Measurements from ENCODE around the gene SPTBN4. TPM values are rescaled to one million over a fixed set of nuclear protein-coding genes. Genes with fewer than 3 reads are reported as not detected.

The SPTBN4 gene
- total RNA-seq, 1 donor, result 0.72 TPM

- Histone ChIP-seq H3K4me3 (ENCODE audit: insufficient read depth, low read length) (peak overlapping the region; percentile 71), H4K20me1 (ENCODE audit: insufficient read depth, low read length) (no peaks in the 10 kb centered on the region), H3K9me3 (ENCODE audit: low read depth, low read length) (no peaks in the 10 kb centered on the region), H3K36me3 (ENCODE audit: insufficient read depth, low read length) (no peaks in the 10 kb centered on the region), H3K27me3 (ENCODE audit: insufficient read depth, low read length) (no peaks in the 10 kb centered on the region), H3K4me1 (ENCODE audit: insufficient read depth, low read length) (peaks cover 17% of the 10 kb centered on the region), H3K79me2 (ENCODE audit: insufficient read depth, low read length) (no peaks in the 10 kb centered on the region), H3K4me2 (ENCODE audit: insufficient read depth, low read length) (peak overlapping the region; percentile 84), H3K27ac (ENCODE audit: low read depth, low read length) (peak overlapping the region; percentile 45), H2AFZ (ENCODE audit: low read length) (peak overlapping the region; percentile 83)
- peak; percentile 100 for DNase-seq (ENCODE audit: insufficient read length, low spot score, missing footprints)
- TF ChIP-seq, protein P1, sequence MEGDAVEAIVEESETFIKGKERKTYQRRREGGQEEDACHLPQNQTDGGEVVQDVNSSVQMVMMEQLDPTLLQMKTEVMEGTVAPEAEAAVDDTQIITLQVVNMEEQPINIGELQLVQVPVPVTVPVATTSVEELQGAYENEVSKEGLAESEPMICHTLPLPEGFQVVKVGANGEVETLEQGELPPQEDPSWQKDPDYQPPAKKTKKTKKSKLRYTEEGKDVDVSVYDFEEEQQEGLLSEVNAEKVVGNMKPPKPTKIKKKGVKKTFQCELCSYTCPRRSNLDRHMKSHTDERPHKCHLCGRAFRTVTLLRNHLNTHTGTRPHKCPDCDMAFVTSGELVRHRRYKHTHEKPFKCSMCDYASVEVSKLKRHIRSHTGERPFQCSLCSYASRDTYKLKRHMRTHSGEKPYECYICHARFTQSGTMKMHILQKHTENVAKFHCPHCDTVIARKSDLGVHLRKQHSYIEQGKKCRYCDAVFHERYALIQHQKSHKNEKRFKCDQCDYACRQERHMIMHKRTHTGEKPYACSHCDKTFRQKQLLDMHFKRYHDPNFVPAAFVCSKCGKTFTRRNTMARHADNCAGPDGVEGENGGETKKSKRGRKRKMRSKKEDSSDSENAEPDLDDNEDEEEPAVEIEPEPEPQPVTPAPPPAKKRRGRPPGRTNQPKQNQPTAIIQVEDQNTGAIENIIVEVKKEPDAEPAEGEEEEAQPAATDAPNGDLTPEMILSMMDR (IDR thresholded peaks at IDR 0.05; ENCODE audit: extremely low read depth, low read depth, low read length), result no peak
These were observed 143.0 kb downstream of the SPTBN4 start for GRCh38 chr19:40609561-40610395.

GRCh38 chr19:40610396-40611064 lies 143.7 kb downstream of the SPTBN4 start:
- peak overlapping the region; percentile 45 for H3K27ac ChIP-seq (ENCODE audit: low read depth, low read length)
- H3K4me1 ChIP-seq (ENCODE audit: insufficient read depth, low read length), result peaks cover 13% of the 10 kb centered on the region
- no peaks in the 10 kb centered on the region for H4K20me1 ChIP-seq (ENCODE audit: insufficient read depth, low read length)
- no peaks in the 10 kb centered on the region for H3K36me3 ChIP-seq (ENCODE audit: insufficient read depth, low read length)
- H2AFZ ChIP-seq (ENCODE audit: low read length), result peak overlapping the region; percentile 83
- peak overlapping the region; percentile 71 for H3K4me3 ChIP-seq (ENCODE audit: insufficient read depth, low read length)
- peak overlapping the region; percentile 84 for H3K4me2 ChIP-seq (ENCODE audit: insufficient read depth, low read length)
- H3K79me2 ChIP-seq (ENCODE audit: insufficient read depth, low read length), result no peaks in the 10 kb centered on the region
- H3K9me3 ChIP-seq (ENCODE audit: low read depth, low read length), result no peaks in the 10 kb centered on the region
- no peaks in the 10 kb centered on the region for H3K27me3 ChIP-seq (ENCODE audit: insufficient read depth, low read length)
- TF ChIP-seq, protein P1 (IDR thresholded peaks at IDR 0.05; ENCODE audit: extremely low read depth, low read depth, low read length), result no peak
- peak; percentile 90 for DNase-seq (ENCODE audit: insufficient read length, low spot score, missing footprints)

DNA sequence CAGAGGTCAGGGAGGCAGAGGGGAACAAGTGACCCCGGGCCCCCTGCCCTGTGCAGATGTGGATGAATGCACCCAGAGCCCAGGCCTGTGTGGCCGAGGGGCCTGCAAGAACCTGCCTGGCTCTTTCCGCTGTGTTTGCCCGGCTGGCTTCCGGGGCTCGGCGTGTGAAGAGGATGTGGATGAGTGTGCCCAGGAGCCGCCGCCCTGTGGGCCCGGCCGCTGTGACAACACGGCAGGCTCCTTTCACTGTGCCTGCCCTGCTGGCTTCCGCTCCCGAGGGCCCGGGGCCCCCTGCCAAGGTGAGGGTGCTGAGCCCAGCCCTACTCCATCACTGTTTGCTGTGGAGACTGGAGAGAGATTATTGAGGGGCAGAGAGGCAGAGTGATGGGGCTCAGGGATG lies 144.3 kb downstream of the SPTBN4 start:
- Histone ChIP-seq H3K27me3 (ENCODE audit: insufficient read depth, low read length) (no peaks in the 10 kb centered on the region), H4K20me1 (ENCODE audit: insufficient read depth, low read length) (no peaks in the 10 kb centered on the region), H3K36me3 (ENCODE audit: insufficient read depth, low read length) (no peaks in the 10 kb centered on the region), H3K9me3 (ENCODE audit: low read depth, low read length) (no peaks in the 10 kb centered on the region), H3K4me3 (ENCODE audit: insufficient read depth, low read length) (no peak overlapping the region), H3K79me2 (ENCODE audit: insufficient read depth, low read length) (no peaks in the 10 kb centered on the region), H3K27ac (ENCODE audit: low read depth, low read length) (no peak overlapping the region), H3K4me2 (ENCODE audit: insufficient read depth, low read length) (no peak overlapping the region), H3K4me1 (ENCODE audit: insufficient read depth, low read length) (peaks cover 9% of the 10 kb centered on the region), H2AFZ (ENCODE audit: low read length) (no peak overlapping the region)
- DNase-seq (ENCODE audit: insufficient read length, low spot score, missing footprints), result peak; percentile 80
- TF ChIP-seq, protein P1 (IDR thresholded peaks at IDR 0.05; ENCODE audit: extremely low read depth, low read depth, low read length), result no peak

Measured in osteoblast (primary cell).